NCI-H446 (cell line): Measurements from ENCODE around the gene ADH1B.
"Not testable (repeated sequence)": the region's sequence is repeated elsewhere in the genome, so short reads cannot be mapped to it uniquely, and the experiment has no call there.

Experiments used
- DNase-seq, 2 experiments: peaks; one replicate each; lab custom pipeline; 2025; lab: John Stamatoyannopoulos, UW

Gene ADH1B

GRCh38 chr4:99321241-99322191 is at the start of gene ADH1B:
Gene ADH1B (minus strand): TSS chr4:99321401. CDS start chr4:99321331, 70 bp downstream.
- no peak for DNase-seq

GRCh38 chr4:99367817-99368216 is 46.6 kb upstream of the ADH1B start:
- DNase-seq = not testable (repeated sequence)

- DNase-seq = no peak
Observed at GRCh38 chr4:99366491-99366890, 45.3 kb upstream of the ADH1B start.

- no peak for DNase-seq
Observed at GRCh38 chr4:99362768-99363167, 41.6 kb upstream of the ADH1B start.

GRCh38 chr4:99361899-99362275 is 40.7 kb upstream of the ADH1B start:
- no peak for DNase-seq

- DNase-seq = no peak
Observed at GRCh38 chr4:99361268-99361898, 40.2 kb upstream of the ADH1B start.

GRCh38 chr4:99359480-99360204 is 38.4 kb upstream of the ADH1B start:
- DNase-seq = no peak

- no peak for DNase-seq
Observed at GRCh38 chr4:99357948-99358347, 36.7 kb upstream of the ADH1B start.

- no peak for DNase-seq
Observed at GRCh38 chr4:99356992-99357391, 35.8 kb upstream of the ADH1B start.

- DNase-seq = not testable (repeated sequence)
Observed at GRCh38 chr4:99356149-99356548, 34.9 kb upstream of the ADH1B start.

- DNase-seq = no peak
Observed at GRCh38 chr4:99352602-99353537, 31.7 kb upstream of the ADH1B start, which contains the start of gene ADH1C. Gene ADH1C (minus strand): TSS chr4:99352746. CDS start chr4:99352675, 71 bp downstream.

- DNase-seq = no peak
Observed at GRCh38 chr4:99351487-99351886, 30.3 kb upstream of the ADH1B start.

- DNase-seq = no peak
Observed at GRCh38 chr4:99349338-99349737, 28.1 kb upstream of the ADH1B start.

- DNase-seq = not testable (repeated sequence)
Observed at GRCh38 chr4:99342624-99343023, 21.4 kb upstream of the ADH1B start.

GRCh38 chr4:99341426-99341825 is 20.2 kb upstream of the ADH1B start:
- DNase-seq = no peak

- no peak for DNase-seq
Observed at GRCh38 chr4:99339172-99339571, 18.0 kb upstream of the ADH1B start.

- no peak for DNase-seq
Observed at GRCh38 chr4:99336553-99336952, 15.4 kb upstream of the ADH1B start.

- no peak for DNase-seq
Observed at GRCh38 chr4:99334880-99335279, 13.7 kb upstream of the ADH1B start.

GRCh38 chr4:99330648-99331047 is 9.4 kb upstream of the ADH1B start:
- DNase-seq = no peak

- DNase-seq = no peak
Observed at GRCh38 chr4:99329876-99330275, 8.7 kb upstream of the ADH1B start.

GRCh38 chr4:99324979-99325378 is 3.8 kb upstream of the ADH1B start:
- peak; percentile 1 to 61 for DNase-seq
